ENCODE results near the gene SUPT7L.

Gene SUPT7L

DNA sequence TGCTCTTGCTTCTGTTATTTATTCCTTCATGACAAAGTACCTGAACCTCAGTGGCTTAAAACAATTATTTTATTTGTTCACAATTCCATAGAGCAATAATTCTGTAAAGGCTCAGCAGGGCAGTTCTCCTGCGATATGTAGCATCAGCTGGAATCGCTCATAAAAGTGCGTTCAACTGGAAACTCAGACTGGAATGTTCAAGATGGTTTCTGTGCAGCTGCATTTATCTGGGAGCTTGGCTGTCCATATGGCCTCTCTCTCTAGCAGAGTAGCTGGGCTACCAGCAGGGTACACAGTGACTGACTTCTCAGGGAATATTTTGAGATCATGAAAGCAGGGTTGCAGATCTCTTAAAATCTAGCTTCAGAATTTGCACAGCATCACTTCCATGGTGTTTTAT, 48.1 kb downstream of the SUPT7L start:
- Histone ChIP-seq H2AFZ (ENCODE audit: low read length) (no peak overlapping the region), H3K9me3 (ENCODE audit: low read length) (no peaks in the 10 kb centered on the region), H3K27me3 (ENCODE audit: insufficient read depth, low read length) (no peaks in the 10 kb centered on the region), H3F3A (ENCODE audit: insufficient read depth, low read length) (no peaks in the 10 kb centered on the region), H3K9me2 (ENCODE audit: low read depth, low read length) (no peaks in the 10 kb centered on the region), H3K9ac (ENCODE audit: low read length) (no peak overlapping the region), H3K4me1 (ENCODE audit: insufficient read depth, low read length, severe bottlenecking) (no peaks in the 10 kb centered on the region), H3K4me2 (ENCODE audit: low read length) (no peak overlapping the region), H4K20me1 (ENCODE audit: insufficient read depth, low read length) (no peaks in the 10 kb centered on the region), H3K36me3 (ENCODE audit: insufficient read depth, low read length) (peaks cover 73% of the 10 kb centered on the region), H3K4me3 (ENCODE audit: low read depth, low read length, poor library complexity, severe bottlenecking) (no peak overlapping the region), H3K79me2 (ENCODE audit: insufficient read depth, low read length) (no peaks in the 10 kb centered on the region), H3K27ac (ENCODE audit: low read depth, low read length, poor library complexity, severe bottlenecking) (no peak overlapping the region)
- TF ChIP-seq, protein P1, sequence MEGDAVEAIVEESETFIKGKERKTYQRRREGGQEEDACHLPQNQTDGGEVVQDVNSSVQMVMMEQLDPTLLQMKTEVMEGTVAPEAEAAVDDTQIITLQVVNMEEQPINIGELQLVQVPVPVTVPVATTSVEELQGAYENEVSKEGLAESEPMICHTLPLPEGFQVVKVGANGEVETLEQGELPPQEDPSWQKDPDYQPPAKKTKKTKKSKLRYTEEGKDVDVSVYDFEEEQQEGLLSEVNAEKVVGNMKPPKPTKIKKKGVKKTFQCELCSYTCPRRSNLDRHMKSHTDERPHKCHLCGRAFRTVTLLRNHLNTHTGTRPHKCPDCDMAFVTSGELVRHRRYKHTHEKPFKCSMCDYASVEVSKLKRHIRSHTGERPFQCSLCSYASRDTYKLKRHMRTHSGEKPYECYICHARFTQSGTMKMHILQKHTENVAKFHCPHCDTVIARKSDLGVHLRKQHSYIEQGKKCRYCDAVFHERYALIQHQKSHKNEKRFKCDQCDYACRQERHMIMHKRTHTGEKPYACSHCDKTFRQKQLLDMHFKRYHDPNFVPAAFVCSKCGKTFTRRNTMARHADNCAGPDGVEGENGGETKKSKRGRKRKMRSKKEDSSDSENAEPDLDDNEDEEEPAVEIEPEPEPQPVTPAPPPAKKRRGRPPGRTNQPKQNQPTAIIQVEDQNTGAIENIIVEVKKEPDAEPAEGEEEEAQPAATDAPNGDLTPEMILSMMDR (IDR thresholded peaks at IDR 0.05; ENCODE audit: low read length) = no peak
- no peak for TF ChIP-seq EZH2 (IDR thresholded peaks at IDR 0.05; ENCODE audit: borderline replicate concordance, low read length)

DNA sequence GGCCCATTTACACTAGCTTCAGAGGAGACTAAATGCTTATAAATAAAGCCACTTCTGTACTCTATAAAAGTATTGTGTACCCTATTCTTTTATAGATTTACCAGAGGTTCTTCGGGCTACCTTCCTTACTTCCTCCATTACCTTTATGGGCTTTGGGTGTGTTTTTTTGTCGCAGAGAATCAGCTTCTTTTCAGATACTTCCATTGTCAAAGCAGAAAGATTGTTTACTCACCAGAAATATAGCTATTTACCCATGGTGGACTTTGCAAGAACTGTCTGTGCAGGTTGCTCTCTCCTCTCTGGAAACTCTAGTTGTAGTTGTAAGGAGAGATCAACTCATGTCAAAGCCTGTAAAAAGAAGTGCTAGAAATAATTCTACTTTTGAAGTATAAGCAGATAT, 49.4 kb downstream of the SUPT7L start:
- no peaks in the 10 kb centered on the region for H4K20me1 ChIP-seq (ENCODE audit: insufficient read depth, low read length)
- no peaks in the 10 kb centered on the region for H3K9me3 ChIP-seq (ENCODE audit: low read length)
- H3K4me2 ChIP-seq (ENCODE audit: low read length) = no peak overlapping the region
- H3K79me2 ChIP-seq (ENCODE audit: insufficient read depth, low read length) = no peaks in the 10 kb centered on the region
- no peak overlapping the region for H3K27ac ChIP-seq (ENCODE audit: low read depth, low read length, poor library complexity, severe bottlenecking)
- H3K9me2 ChIP-seq (ENCODE audit: low read depth, low read length) = no peaks in the 10 kb centered on the region
- H2AFZ ChIP-seq (ENCODE audit: low read length) = no peak overlapping the region
- H3F3A ChIP-seq (ENCODE audit: insufficient read depth, low read length) = no peaks in the 10 kb centered on the region
- no peaks in the 10 kb centered on the region for H3K27me3 ChIP-seq (ENCODE audit: insufficient read depth, low read length)
- TF ChIP-seq, protein P1 (IDR thresholded peaks at IDR 0.05; ENCODE audit: low read length) = no peak
- no peak for TF ChIP-seq EZH2 (IDR thresholded peaks at IDR 0.05; ENCODE audit: borderline replicate concordance, low read length)
- H3K4me1 ChIP-seq (ENCODE audit: insufficient read depth, low read length, severe bottlenecking) = no peaks in the 10 kb centered on the region
- H3K9ac ChIP-seq (ENCODE audit: low read length) = no peak overlapping the region
- peaks cover 69% of the 10 kb centered on the region for H3K36me3 ChIP-seq (ENCODE audit: insufficient read depth, low read length)
- H3K4me3 ChIP-seq (ENCODE audit: low read depth, low read length, poor library complexity, severe bottlenecking) = no peak overlapping the region

DNA sequence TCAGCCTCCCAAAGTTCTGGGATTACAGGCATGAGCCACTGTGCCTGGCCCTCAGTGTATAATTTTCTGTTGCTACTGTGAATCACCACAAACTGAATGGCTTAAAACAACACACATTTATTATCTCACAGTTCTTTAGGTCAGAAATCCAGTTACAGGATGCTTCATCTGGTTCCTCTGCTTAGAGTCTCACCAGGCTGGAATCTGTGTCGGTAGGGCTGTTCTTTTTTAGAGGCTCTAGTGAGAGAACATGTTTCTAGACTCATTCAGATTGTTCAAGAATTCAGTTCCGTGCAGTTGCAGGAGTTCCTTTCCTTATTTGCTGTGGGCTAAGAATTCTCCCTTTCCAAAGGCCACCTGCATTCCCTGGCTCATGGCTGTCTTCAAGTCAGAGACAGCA, 56.8 kb downstream of the SUPT7L start:
- Histone ChIP-seq H3K4me2 (ENCODE audit: low read length) (no peak overlapping the region), H3K79me2 (ENCODE audit: insufficient read depth, low read length) (no peaks in the 10 kb centered on the region), H3K4me1 (ENCODE audit: insufficient read depth, low read length, severe bottlenecking) (no peaks in the 10 kb centered on the region), H2AFZ (ENCODE audit: low read length) (no peak overlapping the region), H3K9me3 (ENCODE audit: low read length) (no peaks in the 10 kb centered on the region), H3K36me3 (ENCODE audit: insufficient read depth, low read length) (peaks cover 73% of the 10 kb centered on the region), H3K9ac (ENCODE audit: low read length) (no peak overlapping the region), H3F3A (ENCODE audit: insufficient read depth, low read length) (no peaks in the 10 kb centered on the region), H4K20me1 (ENCODE audit: insufficient read depth, low read length) (no peaks in the 10 kb centered on the region), H3K27ac (ENCODE audit: low read depth, low read length, poor library complexity, severe bottlenecking) (no peak overlapping the region), H3K27me3 (ENCODE audit: insufficient read depth, low read length) (no peaks in the 10 kb centered on the region), H3K4me3 (ENCODE audit: low read depth, low read length, poor library complexity, severe bottlenecking) (no peak overlapping the region), H3K9me2 (ENCODE audit: low read depth, low read length) (no peaks in the 10 kb centered on the region)
- TF ChIP-seq EZH2 (IDR thresholded peaks at IDR 0.05; ENCODE audit: borderline replicate concordance, low read length) = no peak
- TF ChIP-seq, protein P1 (IDR thresholded peaks at IDR 0.05; ENCODE audit: low read length) = no peak
